Amniotic epithelial cell (primary cell): ENCODE measurements around the gene IDI1.

Experiments
- DNase-seq: peaks from one replicate; pipeline ENCODE4 v3.0.0-alpha.2; 2010; ENCODE audit warnings: low read depth

Gene IDI1

DNA sequence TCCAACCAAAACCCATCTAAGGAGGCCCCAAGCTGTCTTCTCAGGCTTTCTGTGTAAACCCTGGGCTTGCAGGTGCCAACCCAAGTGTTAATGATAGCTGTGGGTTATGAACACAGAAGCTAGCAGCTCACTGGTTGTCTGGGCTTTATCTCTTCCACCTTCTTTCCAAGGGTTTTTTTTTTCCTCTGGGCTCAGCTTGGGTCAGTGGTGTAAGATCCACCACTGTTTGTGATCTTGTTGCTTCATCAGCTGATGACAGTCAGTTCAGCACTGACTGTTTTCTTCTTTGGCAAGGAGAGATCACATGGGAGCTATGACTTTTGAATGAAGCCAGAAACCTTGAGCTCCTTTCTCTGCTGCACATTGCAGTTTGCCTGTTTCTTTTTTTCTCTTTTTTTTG, 56.0 kb downstream of the IDI1 start:
- peak; percentile 88 for DNase-seq

DNA sequence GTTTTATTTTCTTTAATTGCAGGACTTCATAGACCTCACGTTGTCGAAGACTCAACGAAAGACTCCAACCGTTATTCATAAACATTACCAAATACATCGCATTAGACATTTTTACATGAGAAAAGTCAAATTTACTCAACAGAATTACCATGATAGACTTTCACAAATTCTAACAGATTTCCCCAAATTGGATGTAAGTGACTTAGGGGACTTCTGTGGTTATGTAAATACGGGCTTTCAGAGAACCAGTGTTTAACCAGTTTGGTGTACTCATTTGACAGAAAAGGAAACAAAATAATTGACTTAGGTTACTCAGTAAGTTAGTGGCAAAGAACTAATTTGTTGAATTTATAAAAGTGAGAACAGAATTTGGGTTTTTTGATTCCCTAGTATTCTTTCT, 56.5 kb downstream of the IDI1 start:
- no peak for DNase-seq

DNA sequence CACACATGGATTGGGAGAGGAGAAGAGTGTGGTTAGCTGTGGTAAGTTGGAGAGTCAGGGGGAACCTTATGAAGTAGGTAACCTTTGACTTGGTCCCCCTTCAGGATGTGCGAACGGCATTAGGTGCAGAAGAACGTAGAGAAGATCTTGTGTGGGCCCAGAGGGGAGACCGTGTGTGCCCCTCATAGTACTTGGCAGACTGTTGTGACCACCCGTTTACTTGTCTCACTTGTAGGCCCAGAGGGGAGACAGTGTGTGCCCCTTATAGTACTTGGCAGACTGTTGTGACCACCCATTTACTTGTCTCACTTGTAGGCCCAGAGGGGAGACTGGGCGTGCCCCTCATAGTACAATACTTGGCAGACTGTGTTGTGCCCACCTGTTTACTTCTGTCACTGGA, 58.1 kb downstream of the IDI1 start:
- no peak for DNase-seq
